IPS DF 19.7 (cell line): ENCODE measurements around the gene KLHL3.

Experiments
- DNase-seq: peaks from one replicate; pipeline ENCODE4 v3.0.0-alpha.2; 2013; ENCODE audit warnings: low read depth, low spot score

Gene KLHL3

DNA sequence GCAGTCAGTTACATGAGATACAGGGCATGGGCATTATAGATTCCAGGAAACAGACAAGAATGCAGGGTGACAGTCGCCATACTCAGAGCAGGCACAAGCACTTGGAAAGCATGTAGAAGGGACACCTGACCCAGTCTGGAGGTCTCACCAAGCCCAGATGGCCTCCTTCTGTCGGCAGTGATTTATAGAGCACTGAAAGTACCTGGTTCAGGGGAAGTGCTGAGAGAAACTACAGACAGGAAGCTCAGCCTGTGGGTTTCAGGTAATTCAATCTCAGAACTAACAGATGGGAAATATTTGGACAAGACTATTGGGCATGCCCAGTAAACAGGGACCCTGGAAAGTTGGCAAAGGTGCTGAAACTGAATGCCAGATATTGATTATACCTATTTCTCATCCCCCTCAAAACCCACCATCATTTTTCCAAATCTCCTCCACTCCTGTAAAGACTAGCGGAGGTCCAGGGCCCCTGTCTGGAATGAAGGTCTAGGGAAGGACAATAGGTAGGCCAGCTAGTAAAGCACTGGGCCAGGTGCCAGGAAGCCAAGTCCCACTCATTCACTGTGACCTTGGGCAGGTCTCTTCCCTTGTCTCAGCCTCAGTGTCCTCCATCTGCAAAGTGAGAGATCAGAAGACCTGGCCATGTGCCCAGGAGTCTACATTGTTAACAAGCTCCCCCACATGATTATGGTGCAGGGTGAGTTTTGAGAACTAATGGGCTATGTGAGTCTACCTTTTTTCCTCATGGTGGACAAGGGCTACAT lies 26.9 kb downstream of the KLHL3 start:
- DNase-seq, result no peak

DNA sequence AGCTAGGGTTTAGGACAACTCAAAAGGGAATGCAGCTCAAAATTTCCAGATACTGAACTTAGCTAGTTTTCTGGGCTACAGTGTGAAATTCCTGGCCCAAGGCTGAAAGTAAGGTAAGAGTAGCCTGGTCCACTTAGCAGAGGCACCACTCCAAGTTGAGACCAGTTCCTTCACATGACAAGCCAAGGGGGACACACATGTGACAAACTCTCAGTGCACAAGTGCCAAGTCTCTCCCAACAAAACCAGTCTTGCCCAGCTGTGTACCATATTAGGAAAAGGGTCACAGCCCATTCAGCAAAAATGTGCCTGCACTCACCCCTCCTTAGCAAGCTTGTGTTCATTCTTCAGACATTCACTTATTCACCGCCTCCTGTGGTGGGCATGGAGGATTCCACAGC lies 27.8 kb downstream of the KLHL3 start:
- DNase-seq, result no peak

DNA sequence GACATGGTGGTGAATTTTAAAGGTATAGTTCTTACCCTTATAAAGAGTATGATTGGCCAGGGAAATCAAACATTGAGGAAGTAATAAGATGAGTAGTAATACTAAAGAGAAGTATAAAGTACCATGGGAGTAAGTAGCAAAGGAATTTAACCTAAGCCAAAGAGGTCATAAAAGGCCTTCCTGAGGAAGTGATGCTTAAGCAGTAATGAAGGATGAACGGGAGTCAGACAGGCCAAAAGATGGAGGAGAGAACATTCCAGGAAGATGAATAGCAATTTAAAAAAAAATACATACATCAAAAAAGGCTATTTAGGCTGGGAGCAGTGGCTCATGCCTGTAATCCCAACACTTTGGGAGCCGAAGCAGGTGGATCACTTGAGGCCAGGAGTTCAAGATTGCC lies 29.0 kb downstream of the KLHL3 start:
- no peak for DNase-seq

DNA sequence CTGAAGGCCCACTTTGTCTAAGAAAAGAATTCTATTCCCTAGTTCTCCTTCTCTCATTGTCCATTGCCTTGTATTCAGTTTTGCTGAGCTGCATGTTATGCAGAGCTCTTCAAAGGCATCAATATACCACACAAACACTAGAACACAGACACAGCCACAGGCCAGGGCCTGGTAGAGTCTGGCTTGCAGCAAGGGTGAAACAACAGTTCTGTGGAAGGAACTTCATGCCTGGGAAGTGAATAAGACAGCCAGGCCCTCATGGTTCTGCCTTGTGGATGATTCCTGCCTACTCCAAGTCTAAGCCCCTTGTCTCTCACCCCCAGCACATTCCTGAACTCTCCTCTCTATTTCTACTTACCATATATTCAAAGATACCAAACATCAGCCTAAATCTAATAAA lies 30.8 kb downstream of the KLHL3 start:
- no peak for DNase-seq

DNA sequence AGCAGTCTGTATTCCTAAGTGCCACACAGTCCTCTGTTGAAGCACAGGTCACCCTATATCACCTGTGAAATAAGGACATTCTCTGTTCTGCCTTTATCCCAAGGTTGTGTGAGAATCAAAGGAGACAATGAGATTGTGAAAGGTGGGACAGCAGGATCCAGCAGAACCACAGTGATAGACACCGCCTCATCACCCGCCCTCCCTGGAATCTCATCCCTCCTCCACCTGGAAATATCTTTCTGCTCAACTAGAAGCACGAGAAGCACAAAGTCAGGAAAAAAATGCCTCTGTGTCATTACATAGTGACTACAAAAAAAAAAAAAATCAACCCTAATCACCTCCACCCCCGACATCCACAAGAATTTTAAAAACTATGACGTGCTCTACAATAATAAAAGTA lies 32.3 kb downstream of the KLHL3 start:
- no peak for DNase-seq

DNA sequence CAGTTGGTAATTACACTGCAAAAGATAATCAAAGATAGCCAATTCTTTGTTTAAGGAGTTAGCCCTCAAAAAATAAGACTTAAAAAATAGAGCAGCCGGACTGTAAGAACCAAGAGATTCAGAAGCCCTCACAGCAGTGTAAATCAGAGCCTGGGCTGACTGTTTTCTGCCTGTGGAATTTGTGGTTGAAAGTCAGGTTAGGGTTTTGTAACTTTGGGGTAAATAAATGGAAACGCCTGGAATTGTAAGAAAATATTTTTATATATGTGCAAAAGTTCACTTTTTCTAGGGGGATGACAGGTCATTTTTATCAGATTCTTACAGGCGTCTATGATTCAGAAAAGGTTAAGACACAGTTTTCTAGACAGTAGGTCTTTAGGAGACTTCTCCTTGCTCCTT lies 35.6 kb downstream of the KLHL3 start:
- no peak for DNase-seq

DNA sequence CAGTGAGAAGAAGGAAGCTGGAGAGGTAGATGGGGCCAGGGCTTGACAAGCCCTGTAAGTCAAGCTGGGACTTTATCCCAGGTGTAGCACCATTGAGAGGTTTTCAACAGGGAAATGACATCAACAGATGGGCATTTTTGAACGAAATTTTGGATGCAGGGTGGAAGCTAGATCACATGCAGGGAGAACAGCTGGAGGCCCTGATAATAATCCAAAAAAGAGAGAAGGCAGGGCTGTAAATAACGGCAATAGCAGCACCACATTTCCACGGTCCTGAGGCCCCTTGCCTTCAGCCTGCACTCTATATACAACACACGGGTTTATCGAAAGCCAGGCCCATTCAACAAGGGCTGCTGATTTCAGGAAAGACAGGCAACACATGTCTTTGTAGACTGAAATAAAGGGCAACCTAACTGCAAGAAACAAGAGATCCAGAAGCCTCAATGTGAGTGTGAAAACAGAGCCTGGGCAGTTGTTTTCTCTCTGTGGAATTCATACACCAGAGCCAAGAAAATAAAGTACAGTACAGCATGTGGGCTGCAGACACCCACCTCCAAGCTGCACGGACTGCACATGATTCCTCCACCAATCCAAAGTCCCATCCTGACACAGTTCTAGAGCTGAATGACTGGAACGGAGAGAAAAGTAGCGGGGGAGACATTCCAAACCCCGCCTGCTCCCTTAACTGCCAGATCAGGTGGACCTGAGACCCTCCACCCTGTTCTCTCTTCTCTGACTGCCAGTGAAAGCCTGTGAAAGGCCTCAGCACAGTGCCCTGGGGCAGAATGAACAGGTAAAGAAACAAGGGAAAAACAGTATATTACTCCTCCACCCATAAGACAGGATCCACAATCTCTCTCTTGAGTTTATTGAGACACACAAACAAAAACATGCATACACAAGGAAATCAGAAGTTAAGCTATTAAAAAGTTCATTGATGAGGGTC lies 36.3 kb downstream of the KLHL3 start:
- no peak for DNase-seq

DNA sequence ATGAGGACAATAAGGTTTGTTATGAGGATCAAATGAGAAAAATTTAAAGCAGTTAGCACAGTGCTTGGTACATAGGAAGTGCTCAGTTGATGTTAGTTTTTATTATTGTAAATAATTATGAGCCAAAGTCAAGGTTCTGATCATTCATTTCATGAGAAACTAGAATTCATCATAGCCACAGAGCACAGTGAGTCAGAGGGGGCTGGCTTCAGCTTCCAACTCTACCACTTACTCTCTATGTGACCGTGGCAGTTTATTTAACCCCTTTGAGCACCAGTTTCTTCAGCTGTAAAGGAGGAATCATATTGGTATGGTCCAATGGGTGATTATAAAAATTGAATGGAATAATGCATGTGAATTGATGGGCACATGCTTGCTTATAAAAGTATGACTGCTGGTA lies 39.4 kb downstream of the KLHL3 start:
- DNase-seq, result no peak

DNA sequence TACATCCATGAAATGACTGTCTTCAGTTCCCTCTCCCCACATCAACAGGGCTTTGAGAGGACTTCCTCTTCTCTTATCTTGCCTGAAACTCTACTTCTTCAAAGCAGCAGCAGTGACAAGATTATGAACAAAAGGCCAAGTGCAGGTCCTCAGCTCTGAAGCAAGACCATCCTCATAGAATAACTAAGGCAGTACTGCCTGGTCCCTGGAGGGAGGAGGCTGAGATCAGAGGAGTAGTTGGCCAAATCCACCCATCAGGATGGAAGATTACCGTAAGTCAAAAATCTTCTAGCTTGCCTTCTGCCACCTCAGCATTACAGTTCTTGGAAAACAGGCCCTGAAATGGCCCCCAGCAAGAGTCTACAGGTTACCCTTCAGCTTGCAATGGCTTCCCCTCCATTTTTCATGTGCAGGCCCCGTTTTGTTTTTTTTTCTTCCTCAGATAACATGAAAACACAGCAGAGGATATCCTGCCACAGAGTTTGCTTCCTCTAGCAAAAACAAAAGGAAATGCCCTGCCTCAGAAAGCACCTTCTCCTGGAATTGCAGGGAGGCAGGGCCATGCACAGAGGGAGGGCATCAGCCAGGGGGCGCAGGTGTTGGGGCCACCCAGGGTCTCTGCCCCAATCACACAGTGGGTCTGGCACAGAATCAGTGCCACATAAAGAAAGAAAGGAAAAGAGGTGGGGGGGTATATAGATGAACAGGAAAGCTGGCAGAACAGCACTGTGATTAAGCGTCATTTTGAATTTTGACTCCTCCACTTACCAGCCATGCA lies 40.0 kb downstream of the KLHL3 start:
- no peak for DNase-seq

DNA sequence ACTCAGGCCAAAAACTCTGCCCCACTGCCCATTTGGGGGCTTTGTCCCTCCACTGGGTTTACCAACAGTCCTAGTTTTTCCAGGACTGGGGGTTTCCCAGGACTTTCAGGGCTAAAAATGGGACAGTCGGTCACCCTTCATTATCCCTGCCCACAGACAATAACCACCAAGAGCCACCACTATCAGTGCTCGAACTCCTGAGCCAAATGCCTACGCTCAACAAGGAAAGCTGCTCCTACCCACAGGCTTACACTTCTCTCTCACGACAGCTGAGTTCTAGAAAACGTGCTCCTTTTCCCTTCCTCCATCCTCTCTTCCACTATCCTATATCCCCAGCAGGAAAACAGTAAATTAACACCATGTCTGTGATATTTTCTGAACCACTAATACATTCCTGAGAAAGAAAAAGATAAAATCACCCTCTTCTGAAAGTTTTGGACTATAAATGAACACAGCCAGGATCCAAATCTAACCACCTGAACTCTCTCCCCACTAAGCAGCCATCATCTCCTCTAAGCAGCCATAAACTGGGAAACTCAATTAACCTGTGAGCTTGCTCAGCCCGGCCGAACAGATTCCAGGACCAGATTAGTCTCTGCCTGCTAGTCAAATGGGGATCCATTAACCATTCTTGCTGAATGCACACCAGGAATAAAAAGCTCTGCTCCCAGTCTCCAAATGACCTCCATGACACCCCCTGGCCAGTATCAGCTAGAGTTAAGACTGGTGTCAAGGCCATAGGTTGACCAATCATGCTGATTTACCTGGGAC lies 41.8 kb downstream of the KLHL3 start:
- no peak for DNase-seq

DNA sequence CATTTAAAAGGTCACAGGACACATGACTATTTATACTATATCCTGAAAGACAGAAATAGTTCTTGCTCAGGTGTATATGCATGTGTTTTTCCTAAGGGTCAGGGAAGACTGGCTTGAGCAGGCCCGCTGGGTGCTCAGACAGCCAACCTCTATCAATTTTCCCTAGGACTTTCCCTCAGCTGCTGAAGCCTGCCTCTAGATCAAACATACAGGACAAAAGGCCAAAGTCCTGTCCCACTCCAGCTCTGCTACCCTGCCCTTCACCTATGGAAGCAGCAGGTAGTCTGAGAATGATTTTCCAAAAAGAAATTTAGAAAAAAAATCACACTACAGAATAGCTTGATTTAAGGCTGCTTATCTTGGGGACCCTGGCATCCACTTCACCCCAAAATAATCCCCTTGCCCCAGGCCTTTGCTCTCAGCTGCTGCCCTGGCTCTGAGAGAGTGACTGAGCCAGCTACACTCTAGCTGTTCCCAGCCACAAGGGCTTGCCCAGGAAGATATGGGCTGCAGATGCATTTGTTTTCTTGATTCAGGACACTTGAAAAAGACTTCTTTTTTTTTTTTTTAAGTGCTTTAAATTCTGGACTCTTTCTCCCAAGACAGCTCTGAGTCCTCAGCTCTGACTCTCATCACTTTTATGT lies 42.5 kb downstream of the KLHL3 start:
- DNase-seq, result no peak

DNA sequence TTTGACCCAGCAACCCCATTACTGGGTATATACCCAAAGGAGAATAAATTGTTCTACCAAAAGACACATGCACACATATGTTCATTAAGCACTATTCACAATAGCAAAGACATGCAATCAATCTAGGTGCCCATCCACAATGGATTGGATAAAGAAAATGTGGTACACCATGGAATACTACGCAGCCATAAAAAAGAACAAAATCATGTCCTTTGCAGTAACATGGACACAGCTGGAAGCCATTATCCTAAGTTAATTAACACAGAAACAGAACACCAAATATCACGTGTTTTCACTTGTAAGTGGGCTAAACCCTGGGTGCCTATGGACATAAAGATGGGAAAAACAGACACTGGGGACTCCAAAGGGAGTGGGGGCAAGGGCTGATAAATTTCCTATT lies 46.6 kb downstream of the KLHL3 start:
- no peak for DNase-seq

DNA sequence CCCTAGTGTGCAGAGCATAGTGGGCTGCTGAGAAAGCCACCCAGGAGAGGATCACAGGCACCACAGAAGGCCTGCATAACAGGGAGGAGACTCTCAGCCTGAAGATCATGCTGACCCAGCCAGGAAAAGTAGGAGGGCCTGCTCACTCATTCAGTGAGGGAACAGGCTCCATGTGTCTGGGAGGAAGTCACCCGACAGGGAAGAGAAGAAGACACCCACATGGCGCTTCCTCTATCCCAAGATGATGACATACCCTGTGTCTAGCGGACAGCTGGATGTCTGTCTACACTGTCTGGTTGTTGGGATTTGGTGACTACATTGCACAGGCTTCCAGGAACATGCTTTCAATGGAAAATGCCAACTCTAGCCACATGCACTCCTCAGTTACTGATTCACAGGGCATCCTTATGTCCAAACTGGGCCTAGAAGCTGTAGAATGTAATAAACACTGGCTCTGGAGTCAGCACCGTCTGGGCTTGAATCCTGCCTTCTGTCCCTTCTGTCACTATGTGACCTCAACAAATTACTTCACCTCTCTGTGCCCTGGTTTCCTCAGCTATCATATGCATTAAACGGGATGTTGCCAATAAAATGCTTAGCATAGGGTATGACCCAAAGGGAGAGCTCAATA lies 47.6 kb downstream of the KLHL3 start:
- DNase-seq, result no peak

DNA sequence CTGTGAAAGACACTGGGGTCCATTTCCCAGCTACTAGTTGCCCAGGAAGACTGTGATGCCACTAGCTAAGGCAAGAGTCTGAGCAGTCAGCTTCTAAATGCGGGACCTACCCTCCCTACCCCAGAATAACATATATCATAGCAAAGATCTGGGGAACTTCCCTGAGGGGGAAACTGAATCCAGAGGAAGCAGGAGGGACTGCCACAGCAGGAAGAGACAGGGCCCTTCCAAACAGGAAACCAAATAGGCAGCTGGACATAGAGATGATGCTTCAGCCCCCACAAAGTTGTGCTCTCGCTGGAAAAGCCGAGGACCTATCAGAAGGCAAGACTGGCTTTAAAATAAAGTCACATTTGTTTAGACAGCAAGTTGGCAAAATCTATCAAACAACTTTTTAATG lies 51.1 kb downstream of the KLHL3 start:
- DNase-seq, result no peak

DNA sequence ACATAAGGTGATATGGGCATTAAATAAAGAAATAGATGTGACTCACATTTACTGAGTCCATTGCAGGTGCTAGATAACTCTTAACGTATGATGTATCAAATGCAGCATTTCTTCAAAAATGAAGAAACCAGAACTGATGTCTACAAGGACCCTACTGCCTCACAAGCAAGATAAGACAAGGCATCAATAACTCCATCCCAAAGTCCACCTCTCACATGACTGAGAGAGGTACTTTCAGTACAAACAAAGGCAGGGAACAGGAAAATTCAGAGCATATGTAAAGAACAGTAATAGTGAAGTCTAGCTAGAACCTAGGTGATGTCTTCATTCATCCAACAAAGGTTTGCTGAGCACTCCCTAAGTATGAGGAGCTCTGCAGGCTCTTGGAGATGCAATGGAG lies 54.7 kb downstream of the KLHL3 start:
- no peak for DNase-seq

DNA sequence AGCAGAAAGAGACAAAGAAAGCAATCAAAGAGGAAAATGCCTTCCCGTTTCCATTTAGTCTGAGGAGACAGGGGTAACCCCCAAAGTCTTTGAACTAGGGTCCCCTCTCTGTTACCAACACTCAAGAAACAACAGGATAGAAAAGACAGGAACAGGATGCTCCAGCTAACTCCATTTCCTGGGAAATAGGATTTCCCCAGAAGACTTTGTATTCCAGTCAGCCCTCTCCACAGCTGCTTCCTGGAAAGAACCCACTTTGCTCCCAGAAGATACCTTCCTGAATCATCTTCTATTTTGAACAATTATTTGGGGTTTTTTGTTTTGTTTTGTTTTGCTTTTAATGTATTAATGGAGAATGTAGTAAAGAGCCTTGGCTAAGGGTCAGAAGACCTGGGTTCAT lies 56.0 kb downstream of the KLHL3 start:
- DNase-seq, result no peak

DNA sequence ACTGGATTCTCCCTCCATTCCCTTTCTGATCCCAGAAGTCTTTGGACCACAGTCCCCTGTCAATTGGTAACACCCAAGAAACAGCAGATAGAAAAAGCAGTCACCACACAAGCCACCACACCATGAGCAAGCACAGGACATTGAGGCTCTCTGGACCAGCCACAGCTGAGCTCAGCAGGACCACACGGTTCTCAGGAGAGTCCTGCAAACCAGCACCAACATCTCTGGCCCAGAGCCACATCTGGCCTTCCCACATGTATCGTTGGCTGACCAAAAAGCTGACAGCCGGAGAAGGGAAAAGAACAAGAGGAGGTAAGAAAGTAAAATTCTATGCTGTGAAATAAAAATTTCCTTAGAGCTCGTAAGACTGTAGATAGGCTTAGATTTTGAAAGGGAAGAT lies 56.7 kb downstream of the KLHL3 start:
- no peak for DNase-seq

DNA sequence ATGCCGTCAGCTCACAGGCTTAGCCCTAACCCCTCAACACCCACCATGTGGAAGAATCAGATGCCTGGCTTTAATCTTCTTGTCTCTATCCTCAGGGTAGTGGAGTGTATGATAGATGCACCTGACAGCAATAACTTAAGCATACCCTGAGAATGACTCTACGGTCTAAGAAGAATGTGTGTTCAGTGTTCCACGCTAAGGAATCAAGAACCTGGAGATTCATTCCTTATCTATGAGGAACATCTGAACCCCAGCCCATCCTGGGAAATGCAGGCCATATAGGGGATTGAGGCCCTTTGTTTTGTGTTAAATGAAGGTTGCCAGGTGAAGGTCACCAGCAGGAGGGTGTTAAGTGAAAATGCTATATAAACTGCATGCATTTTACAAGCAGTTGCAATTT lies 63.0 kb downstream of the KLHL3 start:
- no peak for DNase-seq

DNA sequence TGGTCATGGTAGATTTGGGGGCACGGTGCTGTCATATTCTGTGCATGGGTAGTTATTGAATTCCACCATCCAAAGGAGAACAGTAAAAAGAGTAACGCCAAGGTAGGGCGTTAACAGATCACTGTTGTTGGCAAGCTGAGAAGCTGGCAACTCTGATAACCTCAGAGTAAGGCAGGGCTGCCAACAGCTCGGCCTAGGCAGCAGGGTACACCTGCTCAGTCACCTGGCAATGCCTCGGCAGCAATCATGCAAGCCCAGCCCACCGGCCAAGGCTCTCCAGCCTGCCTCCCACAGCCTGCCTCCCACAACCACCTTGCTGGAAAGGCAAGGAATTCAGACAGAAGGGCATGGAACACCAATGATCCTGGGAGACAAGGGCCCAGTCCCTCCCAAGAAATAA lies 63.9 kb downstream of the KLHL3 start:
- no peak for DNase-seq

DNA sequence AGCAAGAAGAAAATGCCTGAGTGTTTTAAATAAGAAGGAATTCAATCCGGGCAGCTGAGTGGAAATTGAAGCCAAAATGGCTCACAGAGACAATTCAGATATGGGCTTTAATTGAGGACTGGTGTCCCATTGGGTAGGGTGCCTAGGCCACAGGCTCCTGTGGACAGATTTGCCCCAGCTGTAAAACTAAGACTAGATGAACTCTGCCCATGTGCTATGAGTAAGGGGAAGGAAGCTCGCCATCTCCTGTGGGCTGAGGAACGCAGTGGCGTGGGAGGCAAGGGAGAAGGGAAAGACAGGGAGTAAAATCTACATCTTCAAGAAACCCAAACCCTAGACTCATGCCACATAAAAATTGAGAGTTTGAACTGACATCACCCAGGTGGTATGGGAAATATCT lies 66.1 kb downstream of the KLHL3 start:
- DNase-seq, result no peak

DNA sequence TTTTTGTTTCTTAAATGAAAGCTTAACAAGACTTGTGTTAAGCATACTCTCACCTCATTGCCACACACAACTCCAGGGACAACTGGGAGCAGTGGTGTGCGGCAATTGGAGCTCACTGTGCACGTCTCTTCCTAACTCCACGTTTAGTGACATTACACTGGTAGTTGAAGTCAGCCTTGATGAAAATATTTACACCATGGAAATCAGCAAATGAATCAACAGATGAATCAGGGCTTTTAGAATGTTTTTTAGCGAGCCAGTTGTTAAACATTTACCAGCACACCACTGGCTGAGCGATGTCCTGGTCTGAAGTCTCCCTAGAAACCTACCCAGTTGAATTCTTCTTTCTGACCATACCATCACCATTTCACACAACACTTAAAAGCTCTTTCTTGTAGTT lies 67.3 kb downstream of the KLHL3 start:
- DNase-seq, result no peak
